ENCODE measurements around the gene PFKL.

Gene PFKL

GRCh38 chr21:44326716-44327602 lies 27.1 kb downstream of the PFKL start:
- DNase-seq (ENCODE audit: low read depth in 2 of 2, low spot score in 1 of 2): no peak

DNA sequence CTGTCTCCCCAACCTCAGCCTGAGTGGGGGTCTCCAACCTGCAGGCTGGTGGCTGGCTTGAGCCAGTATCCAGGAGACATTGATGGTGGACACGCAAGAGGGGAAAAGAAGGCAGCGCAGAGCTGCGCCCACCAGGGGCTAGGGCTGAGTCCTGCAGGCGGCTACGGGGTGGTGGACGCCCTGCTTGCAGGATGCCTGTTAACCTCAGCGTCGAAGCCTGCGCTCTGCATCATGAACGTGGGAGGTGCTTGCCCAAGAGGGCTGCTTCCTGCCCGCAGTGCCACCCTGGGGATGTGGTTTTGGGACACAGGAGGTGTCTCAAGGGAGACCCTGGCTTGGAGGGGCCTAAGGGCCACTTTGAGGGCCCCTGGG lies 27.7 kb downstream of the PFKL start:
- no peak for DNase-seq (ENCODE audit: low read depth in 2 of 2, low spot score in 1 of 2)

DNA sequence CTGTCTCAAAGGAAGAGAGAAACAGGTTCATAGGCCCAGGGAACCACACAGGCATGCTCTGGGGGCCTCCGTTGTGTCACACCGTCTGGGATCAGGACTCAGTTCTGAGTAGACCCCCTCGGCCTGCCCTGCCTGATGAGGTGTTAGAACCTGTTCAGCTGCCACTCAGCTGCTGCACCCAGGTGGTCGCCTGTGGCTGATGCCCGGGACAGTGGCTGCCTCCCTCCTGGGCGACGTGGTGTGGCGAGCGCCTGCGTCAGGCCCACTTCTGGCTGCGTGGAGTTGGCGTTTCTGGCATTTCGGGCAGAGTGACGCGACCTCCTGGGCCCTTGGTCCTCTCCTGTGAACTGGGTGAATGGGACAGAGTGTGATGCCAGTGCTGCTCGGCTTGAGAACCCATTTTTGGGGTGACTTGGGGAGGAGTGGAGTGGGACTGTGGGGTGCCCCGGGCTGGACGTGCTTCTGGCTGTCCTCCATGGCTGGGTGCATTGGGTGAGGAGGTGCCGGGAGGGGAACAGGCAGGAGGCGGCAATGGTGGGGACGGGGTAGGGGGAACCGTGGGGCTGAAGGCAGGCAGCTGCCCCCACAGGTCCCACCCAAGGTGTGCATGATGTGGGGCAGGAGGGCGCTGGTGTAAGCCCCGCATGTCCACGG lies 28.5 kb downstream of the PFKL start:
- no peak for DNase-seq (ENCODE audit: low read depth in 2 of 2, low spot score in 1 of 2)

DNA sequence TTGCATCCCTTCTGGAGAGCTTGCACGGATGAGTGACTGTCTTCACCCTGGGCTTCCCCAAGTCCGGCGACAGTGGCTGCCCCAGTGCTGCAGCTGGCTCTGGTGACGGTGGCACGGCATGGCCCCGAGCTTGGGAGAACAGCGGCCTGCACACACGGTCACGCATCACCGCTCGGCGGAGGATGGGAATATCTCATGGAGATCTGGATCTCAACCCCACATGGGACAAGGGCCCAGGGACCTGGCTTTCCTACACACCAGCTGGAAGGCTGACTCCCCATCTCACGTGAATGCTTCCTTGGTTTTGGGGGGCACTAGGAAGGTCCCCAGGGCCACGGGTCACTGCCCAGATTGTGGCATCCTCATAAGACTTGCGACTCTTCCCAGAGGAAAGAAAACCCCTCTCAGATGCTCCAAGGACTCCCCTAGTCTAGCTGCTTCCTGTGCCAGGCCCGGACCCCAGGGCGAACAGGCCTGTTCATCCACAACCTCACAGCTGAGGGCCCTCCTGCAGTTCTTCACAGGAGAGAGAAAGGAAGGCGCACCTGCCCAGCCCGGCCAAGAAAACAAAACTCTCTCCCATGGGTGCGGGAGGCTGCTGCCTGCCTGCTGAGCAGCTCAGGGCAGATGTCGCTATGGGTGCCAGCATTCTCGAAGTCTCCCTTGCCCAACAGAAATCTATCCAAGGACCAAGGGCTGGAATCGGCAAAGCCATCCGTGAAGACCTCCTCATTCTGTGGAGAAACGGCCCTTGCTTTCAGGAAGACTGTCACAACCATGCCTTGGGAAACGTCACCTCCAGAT lies 29.4 kb downstream of the PFKL start:
- no peak for DNase-seq (ENCODE audit: low read depth in 2 of 2, low spot score in 1 of 2)

DNA sequence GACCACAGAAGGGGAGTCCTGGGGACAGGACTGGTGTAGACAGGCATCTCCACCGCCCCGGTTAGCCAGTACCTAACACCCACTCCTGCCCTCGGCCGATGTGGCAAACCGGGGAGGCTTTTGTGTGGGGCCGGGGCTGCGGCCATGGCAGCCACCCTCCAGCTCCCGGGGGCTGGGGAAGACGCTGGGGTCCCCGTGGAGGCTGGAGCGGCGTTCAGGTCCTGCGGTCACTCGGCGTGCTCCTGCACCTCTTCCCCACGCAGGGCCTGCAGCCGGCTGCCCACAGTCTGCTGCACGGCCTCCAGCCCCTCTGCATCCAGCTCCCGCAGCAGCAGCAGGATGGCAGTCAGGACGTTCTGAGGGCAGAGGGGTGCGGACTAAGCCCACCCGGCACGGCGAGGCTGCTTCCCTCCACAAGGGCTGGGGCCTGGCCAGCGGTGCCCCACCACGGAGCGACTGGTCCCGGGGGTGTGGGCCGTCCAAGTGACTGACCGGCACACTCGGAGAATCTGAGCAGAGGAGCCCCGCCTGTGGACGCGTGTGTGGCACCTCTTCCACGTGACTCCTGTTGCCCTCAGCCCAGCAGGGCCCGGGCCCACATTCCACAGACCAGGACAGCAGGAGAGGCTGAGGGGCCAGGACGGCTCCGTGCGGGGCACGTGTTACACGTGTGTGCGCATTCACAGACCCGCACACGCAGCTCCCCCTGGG lies 30.3 kb downstream of the PFKL start:
- DNase-seq (ENCODE audit: low read depth in 2 of 2, low spot score in 1 of 2): no peak

GRCh38 chr21:44330698-44331097 lies 30.8 kb downstream of the PFKL start:
- DNase-seq (ENCODE audit: low read depth in 2 of 2, low spot score in 1 of 2): no peak

DNA sequence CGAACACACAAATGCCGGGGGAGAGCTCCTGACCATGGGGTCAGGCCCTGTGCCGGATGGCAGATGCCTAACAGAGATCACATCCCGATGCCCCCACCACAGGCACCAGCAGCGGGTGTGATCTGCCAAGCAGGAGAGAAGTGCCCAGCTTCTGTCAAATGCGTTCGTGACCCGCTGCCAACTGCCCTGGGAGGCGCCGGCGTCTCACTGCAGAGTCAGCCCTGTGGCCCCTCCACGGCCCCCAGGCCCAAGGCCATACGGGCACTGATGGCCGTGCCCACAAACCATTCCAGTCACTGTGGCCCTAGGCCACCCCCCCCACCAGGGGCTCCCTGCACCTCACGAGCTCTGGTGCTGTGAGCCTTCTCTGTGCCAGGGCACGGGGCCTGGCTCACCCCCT lies 31.4 kb downstream of the PFKL start:
- DNase-seq (ENCODE audit: low read depth in 2 of 2, low spot score in 1 of 2): no peak

- no peak for DNase-seq (ENCODE audit: low read depth in 2 of 2, low spot score in 1 of 2)
These were observed 31.9 kb downstream of the PFKL start for GRCh38 chr21:44331650-44332307.

- DNase-seq (ENCODE audit: low read depth in 2 of 2, low spot score in 1 of 2): no peak
These were observed 32.5 kb downstream of the PFKL start for GRCh38 chr21:44332383-44332782.

GRCh38 chr21:44332965-44333364 lies 33.1 kb downstream of the PFKL start:
- DNase-seq (ENCODE audit: low read depth in 2 of 2, low spot score in 1 of 2): no peak

- no peak for DNase-seq (ENCODE audit: low read depth in 2 of 2, low spot score in 1 of 2)
These were observed 33.9 kb downstream of the PFKL start for GRCh38 chr21:44333509-44334328.

DNA sequence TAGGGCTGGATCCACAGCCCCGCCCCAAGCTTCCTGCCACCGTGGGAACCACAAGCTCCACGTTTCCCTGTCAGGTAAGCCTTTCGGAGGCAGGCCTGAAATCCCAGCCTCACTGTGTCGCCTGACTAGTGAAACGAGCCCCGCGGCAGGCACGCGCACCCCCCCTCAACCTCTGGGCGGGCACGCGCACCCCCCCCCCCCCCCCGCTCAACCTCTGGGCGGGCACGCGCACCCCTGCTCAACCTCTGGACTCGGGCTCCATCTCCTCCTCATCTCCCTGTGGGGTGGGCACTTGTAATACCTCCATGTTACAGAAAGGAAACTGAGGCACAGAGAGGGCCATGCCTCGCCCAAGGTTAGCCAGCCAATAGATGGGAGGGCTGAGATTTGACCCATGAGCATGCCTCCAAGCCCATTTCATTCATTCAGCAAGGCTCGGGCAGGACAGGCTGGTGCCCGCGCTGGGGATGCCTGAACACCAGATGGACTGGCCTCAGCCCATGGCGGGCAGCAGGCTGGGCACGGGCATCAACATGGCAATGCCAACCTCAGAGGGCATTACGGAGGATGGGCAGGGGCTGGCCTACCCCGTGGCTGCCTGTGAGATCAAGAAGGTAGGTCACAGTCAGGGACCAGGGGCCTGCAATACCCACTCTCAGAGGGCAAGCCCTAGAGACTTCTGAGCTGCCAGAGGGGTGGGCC lies 34.6 kb downstream of the PFKL start:
- DNase-seq (ENCODE audit: low read depth in 2 of 2, low spot score in 1 of 2): no peak

DNA sequence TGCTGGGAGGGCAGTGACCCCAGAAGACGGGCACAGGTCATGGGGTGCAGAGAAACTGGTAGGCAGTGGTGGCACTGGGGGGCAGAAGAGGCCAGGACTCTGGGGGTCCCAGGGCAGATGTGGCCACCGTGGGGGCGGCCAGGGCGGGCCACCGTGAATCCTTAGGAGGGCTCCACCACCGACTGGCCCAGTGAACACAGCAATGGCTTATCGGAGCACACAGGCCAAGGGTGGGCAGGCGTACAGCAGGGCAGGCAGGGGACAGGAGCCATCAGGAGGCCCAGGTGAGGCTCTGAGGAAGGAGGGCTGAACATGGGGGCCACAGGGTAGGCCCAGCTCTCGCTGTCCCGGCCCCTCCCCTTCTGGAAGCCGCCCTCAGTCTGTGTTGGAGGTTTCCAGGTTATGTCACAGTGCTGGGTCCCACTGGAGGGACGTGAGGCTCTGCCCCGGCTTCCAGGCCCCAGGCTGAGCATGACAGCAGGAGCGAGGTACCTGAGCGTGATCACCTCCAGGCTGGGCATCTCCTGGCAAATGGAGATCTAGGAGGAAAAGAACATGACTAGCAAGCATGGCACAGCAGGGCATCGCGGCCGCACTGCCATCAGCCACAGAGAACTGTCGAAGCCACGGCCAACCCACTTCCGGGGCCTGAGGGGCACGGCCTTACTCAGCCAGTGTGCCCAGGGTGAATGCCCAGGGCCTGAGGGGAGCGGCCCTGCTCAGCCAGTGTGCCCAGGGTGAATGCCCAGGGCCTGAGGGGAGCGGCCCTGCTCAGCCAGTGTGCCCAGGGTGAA lies 35.6 kb downstream of the PFKL start:
- no peak for DNase-seq (ENCODE audit: low read depth in 2 of 2, low spot score in 1 of 2)

DNA sequence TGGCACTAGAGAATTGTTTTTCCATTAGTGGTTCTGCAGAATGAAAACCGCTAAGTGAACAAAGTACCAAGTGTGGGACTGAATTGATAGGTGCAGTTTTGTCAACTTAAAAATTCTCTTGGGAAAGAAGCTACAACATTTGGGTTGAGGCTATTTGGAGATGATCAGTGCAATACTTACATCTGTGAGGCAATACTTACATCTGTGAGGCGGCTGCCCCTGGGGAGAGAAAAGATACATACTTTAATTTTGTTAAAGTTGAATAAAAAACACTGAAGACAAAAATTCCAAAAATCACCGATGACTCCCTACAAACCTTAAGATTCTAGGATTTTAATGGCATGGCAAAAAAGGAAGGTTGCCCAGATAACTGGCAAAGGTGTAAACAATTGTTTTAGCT lies 37.6 kb downstream of the PFKL start:
- no peak for DNase-seq (ENCODE audit: low read depth in 2 of 2, low spot score in 1 of 2)

DNA sequence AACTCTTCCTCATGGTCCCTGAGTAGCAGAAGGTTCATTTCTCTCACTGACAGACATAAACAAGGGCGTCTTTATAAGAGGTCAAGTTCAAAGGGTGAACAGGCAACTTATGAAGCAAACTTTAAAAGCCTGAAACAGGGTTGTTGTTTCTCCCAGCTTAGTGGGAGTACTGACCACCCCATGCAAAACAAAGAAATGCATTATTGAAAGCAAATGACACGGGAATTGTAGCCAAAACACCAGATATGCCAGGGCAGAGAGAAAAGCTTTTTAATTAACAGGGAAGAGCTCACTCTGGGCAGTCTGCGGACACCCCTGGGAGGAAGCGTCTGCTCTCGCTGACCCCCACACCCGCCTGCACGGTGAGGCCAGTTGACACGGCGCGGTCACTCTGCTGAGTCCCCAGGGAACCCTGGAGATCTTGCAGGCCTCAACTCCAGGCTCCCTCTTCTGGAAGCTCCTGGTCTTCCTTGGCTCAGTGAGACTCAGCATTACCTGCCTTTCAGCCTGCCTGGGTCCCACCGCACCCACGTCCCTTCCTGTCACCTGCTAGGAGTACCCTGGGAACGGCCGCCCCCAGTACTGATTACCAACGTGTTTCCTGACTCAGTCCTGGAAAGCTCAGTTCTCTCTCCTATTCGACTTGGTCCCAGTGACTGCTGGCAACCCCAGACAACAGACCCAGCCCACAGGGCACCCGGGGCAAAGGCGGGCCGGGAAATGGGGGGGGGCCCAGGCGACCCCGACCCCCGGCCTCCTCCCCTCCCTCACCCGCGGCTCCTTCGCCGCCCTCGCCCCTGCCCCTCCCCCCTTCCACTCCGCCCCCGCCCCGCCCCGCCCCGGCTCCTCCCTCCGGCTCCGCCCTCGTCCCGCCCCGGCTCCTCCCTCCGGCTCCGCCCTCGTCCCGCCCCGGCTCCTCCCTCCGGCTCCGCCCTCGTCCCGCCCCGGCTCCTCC lies 38.4 kb downstream of the PFKL start:
- DNase-seq (ENCODE audit: low read depth in 2 of 2, low spot score in 1 of 2): peak in 1 of 2 donors; percentile 15

DNA sequence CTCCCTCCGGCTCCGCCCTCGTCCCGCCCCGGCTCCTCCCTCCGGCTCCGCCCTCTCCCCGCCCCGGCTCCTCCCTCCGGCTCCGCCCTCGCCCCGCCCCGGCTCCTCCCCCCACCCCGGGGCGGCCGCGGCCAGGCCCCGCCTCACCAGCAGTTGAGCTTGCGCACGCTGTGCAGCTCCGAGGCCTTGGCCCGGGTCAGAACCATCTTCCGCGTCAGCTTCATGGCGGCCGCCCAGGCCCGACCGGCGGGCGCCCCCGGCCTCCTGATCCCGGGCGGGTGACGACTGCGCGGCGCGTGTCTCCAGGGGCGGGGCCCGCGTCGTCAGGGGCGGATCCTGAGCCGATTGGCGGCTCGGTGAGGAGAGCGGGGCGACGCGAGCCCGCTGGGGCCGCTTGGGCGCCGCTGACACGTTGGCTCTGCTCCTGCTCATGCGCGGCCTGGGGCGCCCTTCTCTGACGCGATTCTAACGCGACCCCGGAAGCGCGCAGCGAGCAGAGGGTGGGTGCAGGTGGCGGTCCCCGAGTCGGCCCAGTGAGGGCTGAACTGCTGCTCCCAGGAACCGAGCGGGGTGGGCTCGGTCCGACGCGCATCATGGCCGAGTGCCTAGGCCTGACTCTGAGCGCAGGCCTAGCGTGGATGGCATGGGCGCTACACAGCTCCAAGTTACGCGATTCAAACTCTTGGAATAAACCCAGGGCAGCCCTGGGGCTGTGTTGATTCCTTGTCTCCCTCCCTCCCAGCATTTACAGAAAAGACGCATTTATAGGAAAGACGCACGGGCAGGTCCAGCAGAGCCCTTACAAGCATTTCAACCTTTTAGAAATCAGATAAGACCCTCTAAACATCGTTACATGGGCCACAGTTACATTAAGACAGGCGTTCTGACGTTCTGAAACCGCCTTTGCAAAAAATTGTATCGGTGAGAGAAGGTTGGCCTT lies 39.4 kb downstream of the PFKL start, which contains the start of gene CFAP410:
Gene CFAP410 (minus strand): TSS at position 420 of the 940 bp plus-strand sequence. CDS start 196 bp downstream, at position 224.
- peak; percentile 85 to 90 for DNase-seq (ENCODE audit: low read depth in 2 of 2, low spot score in 1 of 2)

Data from stimulated activated CD8-positive, alpha-beta memory T cell treated with anti-CD3 and anti-CD28 coated beads, Interleukin-4, amount 100 ng/mL, for 1 hour (primary cell).